Omental fat pad (tissue), 4 donors: ENCODE measurements around the gene NISCH. TPM values are rescaled to one million over a fixed set of nuclear protein-coding genes. Genes with fewer than 3 reads are reported as not detected.

Source experiments
- ATAC-seq: fragments of 150-250 bp; one replicate; pipeline ENCODE4 v1.9.1; 2016; ENCODE audit warnings: mild to moderate bottlenecking, moderate library complexity; ENCODE audit not compliant: low FRiP score
- DNase-seq: peaks from one replicate; pipeline ENCODE4 v3.0.0-alpha.2; 2019; ENCODE audit warnings: low spot score
- total RNA-seq, 4 donors: library from RNA; depleted of rRNA; stranded (reverse); fragments of >200 nt; gene quantifications; one replicate each; pipeline ENCODE4 v1.1.0, GENCODE V29; 2016
- TF ChIP-seq, protein P1 (sequence below), 3 donors: fragments of 450-650 bp; IDR thresholded peaks; one replicate each; pipeline ENCODE4 v1.5.1; 2016 to 2017; ENCODE audit warnings: antibody characterized with exemption in 3 of 3, mild to moderate bottlenecking in 3 of 3, moderate library complexity in 2 of 3

The NISCH gene
- total RNA-seq, 4 donors from 2014 or later, result 59.8 to 82.3 (median 68.5) TPM

- ATAC-seq, result no peak
Observed at GRCh38 chr3:52487050-52487787, 31.8 kb downstream of the NISCH start.

DNA sequence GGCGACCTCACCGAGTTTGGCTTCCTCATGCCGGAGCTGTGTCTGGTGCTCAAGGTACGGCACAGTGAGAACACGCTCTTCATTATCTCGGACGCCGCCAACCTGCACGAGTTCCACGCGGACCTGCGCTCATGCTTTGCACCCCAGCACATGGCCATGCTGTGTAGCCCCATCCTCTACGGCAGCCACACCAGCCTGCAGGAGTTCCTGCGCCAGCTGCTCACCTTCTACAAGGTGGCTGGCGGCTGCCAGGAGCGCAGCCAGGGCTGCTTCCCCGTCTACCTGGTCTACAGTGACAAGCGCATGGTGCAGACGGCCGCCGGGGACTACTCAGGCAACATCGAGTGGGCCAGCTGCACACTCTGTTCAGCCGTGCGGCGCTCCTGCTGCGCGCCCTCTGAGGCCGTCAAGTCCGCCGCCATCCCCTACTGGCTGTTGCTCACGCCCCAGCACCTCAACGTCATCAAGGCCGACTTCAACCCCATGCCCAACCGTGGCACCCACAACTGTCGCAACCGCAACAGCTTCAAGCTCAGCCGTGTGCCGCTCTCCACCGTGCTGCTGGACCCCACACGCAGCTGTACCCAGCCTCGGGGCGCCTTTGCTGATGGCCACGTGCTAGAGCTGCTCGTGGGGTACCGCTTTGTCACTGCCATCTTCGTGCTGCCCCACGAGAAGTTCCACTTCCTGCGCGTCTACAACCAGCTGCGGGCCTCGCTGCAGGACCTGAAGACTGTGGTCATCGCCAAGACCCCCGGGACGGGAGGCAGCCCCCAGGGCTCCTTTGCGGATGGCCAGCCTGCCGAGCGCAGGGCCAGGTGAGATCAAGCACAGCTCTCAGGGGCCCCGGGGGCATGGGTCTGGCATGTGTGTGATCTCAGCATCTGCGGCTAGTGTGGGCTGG, 32.6 kb downstream of the NISCH start:
- TF ChIP-seq, protein P1, sequence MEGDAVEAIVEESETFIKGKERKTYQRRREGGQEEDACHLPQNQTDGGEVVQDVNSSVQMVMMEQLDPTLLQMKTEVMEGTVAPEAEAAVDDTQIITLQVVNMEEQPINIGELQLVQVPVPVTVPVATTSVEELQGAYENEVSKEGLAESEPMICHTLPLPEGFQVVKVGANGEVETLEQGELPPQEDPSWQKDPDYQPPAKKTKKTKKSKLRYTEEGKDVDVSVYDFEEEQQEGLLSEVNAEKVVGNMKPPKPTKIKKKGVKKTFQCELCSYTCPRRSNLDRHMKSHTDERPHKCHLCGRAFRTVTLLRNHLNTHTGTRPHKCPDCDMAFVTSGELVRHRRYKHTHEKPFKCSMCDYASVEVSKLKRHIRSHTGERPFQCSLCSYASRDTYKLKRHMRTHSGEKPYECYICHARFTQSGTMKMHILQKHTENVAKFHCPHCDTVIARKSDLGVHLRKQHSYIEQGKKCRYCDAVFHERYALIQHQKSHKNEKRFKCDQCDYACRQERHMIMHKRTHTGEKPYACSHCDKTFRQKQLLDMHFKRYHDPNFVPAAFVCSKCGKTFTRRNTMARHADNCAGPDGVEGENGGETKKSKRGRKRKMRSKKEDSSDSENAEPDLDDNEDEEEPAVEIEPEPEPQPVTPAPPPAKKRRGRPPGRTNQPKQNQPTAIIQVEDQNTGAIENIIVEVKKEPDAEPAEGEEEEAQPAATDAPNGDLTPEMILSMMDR (IDR thresholded peaks at IDR 0.05), result no peak
- ATAC-seq, result no peak
- DNase-seq, result no peak

More at GRCh38 chr3:52487050-52487787, 31.8 kb downstream of the NISCH start:
- TF ChIP-seq, protein P1 (IDR thresholded peaks at IDR 0.05), result no peak
- no peak for DNase-seq

- no peak for DNase-seq
- TF ChIP-seq, protein P1 (IDR thresholded peaks at IDR 0.05), result no peak
- no peak for ATAC-seq
Observed at GRCh38 chr3:52488746-52489145, 33.3 kb downstream of the NISCH start.

DNA sequence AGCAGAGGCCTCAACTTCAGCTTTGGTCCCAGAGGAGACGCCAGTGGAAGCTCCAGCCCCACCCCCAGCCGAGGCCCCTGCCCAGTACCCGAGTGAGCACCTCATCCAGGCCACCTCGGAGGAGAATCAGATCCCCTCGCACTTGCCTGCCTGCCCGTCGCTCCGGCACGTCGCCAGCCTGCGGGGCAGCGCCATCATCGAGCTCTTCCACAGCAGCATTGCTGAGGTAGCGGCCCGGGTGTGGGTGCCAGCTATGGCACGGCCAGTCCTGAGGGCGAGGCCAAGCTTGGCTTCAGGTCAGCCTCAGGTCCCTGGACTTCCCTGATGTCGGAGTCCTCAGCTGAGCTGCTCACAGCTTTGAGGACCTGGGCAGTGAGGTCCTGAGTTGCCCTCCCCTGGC, 34.0 kb downstream of the NISCH start:
- DNase-seq, result no peak
- TF ChIP-seq, protein P1 (IDR thresholded peaks at IDR 0.05), result no peak
- no peak for ATAC-seq

DNA sequence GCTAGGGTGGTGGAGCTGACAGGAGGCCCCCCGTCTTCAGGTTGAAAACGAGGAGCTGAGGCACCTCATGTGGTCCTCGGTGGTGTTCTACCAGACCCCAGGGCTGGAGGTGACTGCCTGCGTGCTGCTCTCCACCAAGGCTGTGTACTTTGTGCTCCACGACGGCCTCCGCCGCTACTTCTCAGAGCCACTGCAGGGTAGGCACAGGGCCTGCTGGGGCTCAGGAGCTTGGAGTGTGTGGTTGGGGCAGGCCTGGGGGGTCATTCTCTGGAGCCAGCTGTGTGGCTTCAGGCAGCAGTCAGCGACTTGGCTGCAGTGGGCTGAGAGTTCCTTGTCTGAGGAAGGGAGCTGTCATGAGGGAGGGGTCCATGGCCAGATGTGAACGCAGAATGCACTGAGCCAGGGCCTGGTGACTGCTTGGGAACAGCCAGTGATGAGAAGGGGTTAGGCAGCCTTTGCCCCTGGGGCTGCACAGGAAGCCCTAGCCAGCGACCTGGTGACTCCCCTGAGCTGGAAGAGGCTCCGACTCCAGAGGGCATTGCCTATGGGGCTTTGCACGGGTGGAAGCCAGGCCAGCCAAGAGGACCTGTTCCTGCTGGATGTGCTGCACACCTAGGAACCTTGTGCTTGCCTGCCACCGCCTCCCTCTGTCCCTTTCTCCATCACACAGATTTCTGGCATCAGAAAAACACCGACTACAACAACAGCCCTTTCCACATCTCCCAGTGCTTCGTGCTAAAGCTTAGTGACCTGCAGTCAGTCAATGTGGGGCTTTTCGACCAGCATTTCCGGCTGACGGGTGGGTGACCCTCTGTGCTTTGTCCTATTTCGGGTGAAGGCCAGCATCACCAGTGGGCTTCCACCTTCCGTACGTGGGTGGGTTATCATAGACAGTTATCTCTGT, 34.9 kb downstream of the NISCH start:
- ATAC-seq (no peak), DNase-seq (no peak)
- TF ChIP-seq, protein P1 (IDR thresholded peaks at IDR 0.05), result no peak

GRCh38 chr3:52490939-52491526, 35.6 kb downstream of the NISCH start:
- no peak for ATAC-seq
- DNase-seq, result no peak
- TF ChIP-seq, protein P1 (IDR thresholded peaks at IDR 0.05), result no peak
